Gastroesophageal sphincter (tissue), 3 donors: Measurements from ENCODE around the gene KIF21A.

Experiments used
- EP300 ChIP-seq: sonication (generic); formaldehyde crosslinking; IDR thresholded peaks from one replicate; pipeline ENCODE4 v1.6.1; 2017; ENCODE audit warnings: antibody characterized with exemption, mild to moderate bottlenecking
- TF ChIP-seq, protein P1 (sequence below), 4 experiments: fragments of 200-600 bp in 2 of 4; fragments of 450-650 bp in 2 of 4; sonication (generic) in 1 of 4; IDR thresholded peaks; one replicate each; pipeline ENCODE4 v1.5.1; 2017 to 2019; ENCODE audit warnings: antibody characterized with exemption in 4 of 4, mild to moderate bottlenecking in 2 of 4, moderate library complexity in 2 of 4

DNA sequence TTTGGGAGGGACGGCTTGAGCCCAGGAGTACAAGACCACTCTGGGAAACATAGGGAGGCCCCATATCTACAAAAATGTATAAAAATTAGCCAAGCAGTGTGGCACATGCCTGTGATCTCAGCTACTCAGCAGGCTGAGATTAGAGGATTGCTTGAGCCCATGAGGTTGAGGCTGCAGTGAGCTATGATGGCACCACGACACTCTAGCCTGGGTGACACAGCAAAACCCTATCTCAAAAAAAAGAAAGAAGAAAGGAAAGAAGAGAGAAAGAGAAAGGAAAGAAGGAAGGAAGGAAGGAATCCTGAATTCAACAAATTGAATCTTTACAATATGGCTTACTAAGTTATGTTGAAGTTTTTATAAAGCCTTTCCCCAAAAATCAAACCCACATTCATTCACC, 2.1 kb downstream of the KIF21A start:
- TF ChIP-seq, protein P1, sequence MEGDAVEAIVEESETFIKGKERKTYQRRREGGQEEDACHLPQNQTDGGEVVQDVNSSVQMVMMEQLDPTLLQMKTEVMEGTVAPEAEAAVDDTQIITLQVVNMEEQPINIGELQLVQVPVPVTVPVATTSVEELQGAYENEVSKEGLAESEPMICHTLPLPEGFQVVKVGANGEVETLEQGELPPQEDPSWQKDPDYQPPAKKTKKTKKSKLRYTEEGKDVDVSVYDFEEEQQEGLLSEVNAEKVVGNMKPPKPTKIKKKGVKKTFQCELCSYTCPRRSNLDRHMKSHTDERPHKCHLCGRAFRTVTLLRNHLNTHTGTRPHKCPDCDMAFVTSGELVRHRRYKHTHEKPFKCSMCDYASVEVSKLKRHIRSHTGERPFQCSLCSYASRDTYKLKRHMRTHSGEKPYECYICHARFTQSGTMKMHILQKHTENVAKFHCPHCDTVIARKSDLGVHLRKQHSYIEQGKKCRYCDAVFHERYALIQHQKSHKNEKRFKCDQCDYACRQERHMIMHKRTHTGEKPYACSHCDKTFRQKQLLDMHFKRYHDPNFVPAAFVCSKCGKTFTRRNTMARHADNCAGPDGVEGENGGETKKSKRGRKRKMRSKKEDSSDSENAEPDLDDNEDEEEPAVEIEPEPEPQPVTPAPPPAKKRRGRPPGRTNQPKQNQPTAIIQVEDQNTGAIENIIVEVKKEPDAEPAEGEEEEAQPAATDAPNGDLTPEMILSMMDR (IDR thresholded peaks at IDR 0.05) = no peak
- no peak for TF ChIP-seq EP300
